ENCODE data around the gene DNAH17.

The DNAH17 gene

GRCh38 chr17:78407387-78408000 lies 169.7 kb downstream of the DNAH17 start:
- no peak for FAIRE-seq
- TF ChIP-seq TAF1 (IDR thresholded peaks at IDR 0.05; ENCODE audit: borderline replicate concordance, low read depth, low read length) = no peak
- no peak for TF ChIP-seq POLR2AphosphoS5 (IDR thresholded peaks at IDR 0.05; ENCODE audit: low read depth, low read length)
- TF ChIP-seq POLR2A (IDR thresholded peaks at IDR 0.05; ENCODE audit: low read depth, low read length) = no peak
- no peak for DNase-seq (ENCODE audit: insufficient read length)

GRCh38 chr17:78406920-78407319 lies 170.3 kb downstream of the DNAH17 start:
- DNase-seq (ENCODE audit: insufficient read length) = no peak
- FAIRE-seq = no peak
- TF ChIP-seq POLR2AphosphoS5 (IDR thresholded peaks at IDR 0.05; ENCODE audit: low read depth, low read length) (no peak), TAF1 (IDR thresholded peaks at IDR 0.05; ENCODE audit: borderline replicate concordance, low read depth, low read length) (no peak), POLR2A (IDR thresholded peaks at IDR 0.05; ENCODE audit: low read depth, low read length) (no peak)

GRCh38 chr17:78406396-78406795 lies 170.8 kb downstream of the DNAH17 start:
- FAIRE-seq (no peak), DNase-seq (ENCODE audit: insufficient read length) (no peak)
- TF ChIP-seq TAF1 (IDR thresholded peaks at IDR 0.05; ENCODE audit: borderline replicate concordance, low read depth, low read length) = no peak
- TF ChIP-seq POLR2A (IDR thresholded peaks at IDR 0.05; ENCODE audit: low read depth, low read length) = no peak
- TF ChIP-seq POLR2AphosphoS5 (IDR thresholded peaks at IDR 0.05; ENCODE audit: low read depth, low read length) = no peak

- FAIRE-seq (no peak), DNase-seq (ENCODE audit: insufficient read length) (no peak)
- TF ChIP-seq POLR2A (IDR thresholded peaks at IDR 0.05; ENCODE audit: low read depth, low read length) = no peak
- TF ChIP-seq TAF1 (IDR thresholded peaks at IDR 0.05; ENCODE audit: borderline replicate concordance, low read depth, low read length) = no peak
- TF ChIP-seq POLR2AphosphoS5 (IDR thresholded peaks at IDR 0.05; ENCODE audit: low read depth, low read length) = no peak
Measured at GRCh38 chr17:78403822-78404221, 173.4 kb downstream of the DNAH17 start.

- TF ChIP-seq POLR2AphosphoS5 (IDR thresholded peaks at IDR 0.05; ENCODE audit: low read depth, low read length) (no peak), POLR2A (IDR thresholded peaks at IDR 0.05; ENCODE audit: low read depth, low read length) (no peak), TAF1 (IDR thresholded peaks at IDR 0.05; ENCODE audit: borderline replicate concordance, low read depth, low read length) (no peak)
- no peak for FAIRE-seq
- no peak for DNase-seq (ENCODE audit: insufficient read length)
Measured at GRCh38 chr17:78401891-78402290, 175.3 kb downstream of the DNAH17 start.

- FAIRE-seq (no peak), DNase-seq (ENCODE audit: insufficient read length) (no peak)
- TF ChIP-seq POLR2AphosphoS5 (IDR thresholded peaks at IDR 0.05; ENCODE audit: low read depth, low read length) (no peak), POLR2A (IDR thresholded peaks at IDR 0.05; ENCODE audit: low read depth, low read length) (no peak), TAF1 (IDR thresholded peaks at IDR 0.05; ENCODE audit: borderline replicate concordance, low read depth, low read length) (no peak)
Measured at GRCh38 chr17:78401246-78401645, 175.9 kb downstream of the DNAH17 start.

- TF ChIP-seq POLR2A (IDR thresholded peaks at IDR 0.05; ENCODE audit: low read depth, low read length) = no peak
- no peak for TF ChIP-seq POLR2AphosphoS5 (IDR thresholded peaks at IDR 0.05; ENCODE audit: low read depth, low read length)
- TF ChIP-seq TAF1 (IDR thresholded peaks at IDR 0.05; ENCODE audit: borderline replicate concordance, low read depth, low read length) = no peak
- FAIRE-seq = no peak
- DNase-seq (ENCODE audit: insufficient read length) = no peak
Measured at GRCh38 chr17:78400581-78401240, 176.5 kb downstream of the DNAH17 start.

- DNase-seq (ENCODE audit: insufficient read length) (no peak), FAIRE-seq (no peak)
- TF ChIP-seq POLR2A (IDR thresholded peaks at IDR 0.05; ENCODE audit: low read depth, low read length) (no peak), TAF1 (IDR thresholded peaks at IDR 0.05; ENCODE audit: borderline replicate concordance, low read depth, low read length) (no peak), POLR2AphosphoS5 (IDR thresholded peaks at IDR 0.05; ENCODE audit: low read depth, low read length) (no peak)
Measured at GRCh38 chr17:78399693-78400144, 177.5 kb downstream of the DNAH17 start.

- no peak for DNase-seq (ENCODE audit: insufficient read length)
- TF ChIP-seq POLR2AphosphoS5 (IDR thresholded peaks at IDR 0.05; ENCODE audit: low read depth, low read length) = no peak
- no peak for TF ChIP-seq TAF1 (IDR thresholded peaks at IDR 0.05; ENCODE audit: borderline replicate concordance, low read depth, low read length)
- 0 out of 2 replicates have a peak, but pooled peaks have one; percentile 16 for TF ChIP-seq POLR2A (IDR thresholded peaks at IDR 0.05; ENCODE audit: low read depth, low read length)
- FAIRE-seq = no peak
Measured at GRCh38 chr17:78399028-78399692, 178.0 kb downstream of the DNAH17 start.

- FAIRE-seq = no peak
- no peak for TF ChIP-seq TAF1 (IDR thresholded peaks at IDR 0.05; ENCODE audit: borderline replicate concordance, low read depth, low read length)
- TF ChIP-seq POLR2AphosphoS5 (IDR thresholded peaks at IDR 0.05; ENCODE audit: low read depth, low read length) = no peak
- TF ChIP-seq POLR2A (IDR thresholded peaks at IDR 0.05; ENCODE audit: low read depth, low read length) = no peak
- no peak for DNase-seq (ENCODE audit: insufficient read length)
Measured at GRCh38 chr17:78398390-78398789, 178.8 kb downstream of the DNAH17 start.

GRCh38 chr17:78397681-78398101 lies 179.5 kb downstream of the DNAH17 start:
- FAIRE-seq = no peak
- DNase-seq (ENCODE audit: insufficient read length) = no peak
- no peak for TF ChIP-seq POLR2AphosphoS5 (IDR thresholded peaks at IDR 0.05; ENCODE audit: low read depth, low read length)
- no peak for TF ChIP-seq TAF1 (IDR thresholded peaks at IDR 0.05; ENCODE audit: borderline replicate concordance, low read depth, low read length)
- no peak for TF ChIP-seq POLR2A (IDR thresholded peaks at IDR 0.05; ENCODE audit: low read depth, low read length)

All from GM12892 (cell line).